HG03097 (cell line): ENCODE results near the gene METRNL.

Source experiments
- ATAC-seq: cut with Tn5 transposase; IDR thresholded peaks from one replicate; pipeline ENCODE4 v1.9.1; 2021; ENCODE audit not compliant: unreplicated experiment, low FRiP score

The METRNL gene

GRCh38 chr17:83103943-83104311 is 24.5 kb downstream of the METRNL start:
- no peak for ATAC-seq

GRCh38 chr17:83104577-83105505 is 25.4 kb downstream of the METRNL start:
- no peak for ATAC-seq

- ATAC-seq, result no peak
Observed at GRCh38 chr17:83105512-83105911, 26.1 kb downstream of the METRNL start.

- ATAC-seq, result no peak
Observed at GRCh38 chr17:83106056-83106588, 26.7 kb downstream of the METRNL start.

GRCh38 chr17:83106913-83107655 is 27.7 kb downstream of the METRNL start:
- no peak for ATAC-seq

GRCh38 chr17:83107656-83108048 is 28.2 kb downstream of the METRNL start:
- ATAC-seq, result no peak

GRCh38 chr17:83108709-83109108 is 29.3 kb downstream of the METRNL start:
- ATAC-seq, result no peak

GRCh38 chr17:83109386-83109785 is 30.0 kb downstream of the METRNL start:
- ATAC-seq, result no peak

- ATAC-seq, result no peak
Observed at GRCh38 chr17:83109793-83110645, 30.6 kb downstream of the METRNL start.

- ATAC-seq, result no peak
Observed at GRCh38 chr17:83110735-83111134, 31.3 kb downstream of the METRNL start.

GRCh38 chr17:83111516-83112282 is 32.3 kb downstream of the METRNL start:
- ATAC-seq, result no peak

GRCh38 chr17:83113381-83113780 is 34.0 kb downstream of the METRNL start:
- no peak for ATAC-seq

GRCh38 chr17:83113792-83114191 is 34.4 kb downstream of the METRNL start:
- no peak for ATAC-seq

- ATAC-seq, result no peak
Observed at GRCh38 chr17:83114706-83115105, 35.3 kb downstream of the METRNL start.

- no peak for ATAC-seq
Observed at GRCh38 chr17:83115202-83115651, 35.8 kb downstream of the METRNL start.

GRCh38 chr17:83115832-83116231 is 36.4 kb downstream of the METRNL start:
- no peak for ATAC-seq

- no peak for ATAC-seq
Observed at GRCh38 chr17:83116311-83116771, 36.9 kb downstream of the METRNL start.

- ATAC-seq, result no peak
Observed at GRCh38 chr17:83116783-83117555, 37.6 kb downstream of the METRNL start.

GRCh38 chr17:83117583-83117982 is 38.2 kb downstream of the METRNL start:
- ATAC-seq, result no peak
